GM10248 (cell line): ENCODE measurements around the gene GOLT1B.

Experiments
- CTCF ChIA-PET: fragments of 300-600 bp; sonication (Branson Sonifier 250); formaldehyde crosslinking; extraction: SDS; loops from one replicate; lab custom pipeline; 2021; ENCODE audit warnings: antibody characterized with exemption; lab: Yijun Ruan, JAX
- POLR2A ChIA-PET: fragments of 350-650 bp; sonication (Branson Sonifier 250); formaldehyde crosslinking; extraction: SDS; loops from one replicate; lab custom pipeline; 2020; ENCODE audit warnings: antibody characterized with exemption; lab: Yijun Ruan, JAX
- DNase-seq: peaks from one replicate; pipeline ENCODE4 v3.0.0; 2012; ENCODE audit errors: extremely low spot score
- TF ChIP-seq, protein P1 (sequence below): IDR thresholded peaks from 2 replicates; pipeline ENCODE4 v1.5.1; 2012; ENCODE audit warnings: mild to moderate bottlenecking, low read depth; ENCODE audit errors: extremely low read depth, missing control alignments, control extremely low read depth

GOLT1B gene

GRCh38 chr12:21526721-21527345 is 25.2 kb downstream of the GOLT1B start:
- TF ChIP-seq, protein P1, sequence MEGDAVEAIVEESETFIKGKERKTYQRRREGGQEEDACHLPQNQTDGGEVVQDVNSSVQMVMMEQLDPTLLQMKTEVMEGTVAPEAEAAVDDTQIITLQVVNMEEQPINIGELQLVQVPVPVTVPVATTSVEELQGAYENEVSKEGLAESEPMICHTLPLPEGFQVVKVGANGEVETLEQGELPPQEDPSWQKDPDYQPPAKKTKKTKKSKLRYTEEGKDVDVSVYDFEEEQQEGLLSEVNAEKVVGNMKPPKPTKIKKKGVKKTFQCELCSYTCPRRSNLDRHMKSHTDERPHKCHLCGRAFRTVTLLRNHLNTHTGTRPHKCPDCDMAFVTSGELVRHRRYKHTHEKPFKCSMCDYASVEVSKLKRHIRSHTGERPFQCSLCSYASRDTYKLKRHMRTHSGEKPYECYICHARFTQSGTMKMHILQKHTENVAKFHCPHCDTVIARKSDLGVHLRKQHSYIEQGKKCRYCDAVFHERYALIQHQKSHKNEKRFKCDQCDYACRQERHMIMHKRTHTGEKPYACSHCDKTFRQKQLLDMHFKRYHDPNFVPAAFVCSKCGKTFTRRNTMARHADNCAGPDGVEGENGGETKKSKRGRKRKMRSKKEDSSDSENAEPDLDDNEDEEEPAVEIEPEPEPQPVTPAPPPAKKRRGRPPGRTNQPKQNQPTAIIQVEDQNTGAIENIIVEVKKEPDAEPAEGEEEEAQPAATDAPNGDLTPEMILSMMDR, result no peak
- peak; percentile 14 for DNase-seq
- POLR2A ChIA-PET, result no interaction called here
- CTCF ChIA-PET, result interaction anchor here (1.0 to 1.3 kb wide), 2 partner anchors 10 to 11 kb away, joined by 3 read pairs; no protein-coding TSS in a partner anchor

- CTCF ChIA-PET, result interaction anchor here (1.0 to 1.3 kb wide), 3 partner anchors 9 to 16 kb away, joined by 3 read pairs; no protein-coding TSS in a partner anchor
- POLR2A ChIA-PET, result no interaction called here
- peak; percentile 41 for DNase-seq
- TF ChIP-seq, protein P1, result no peak
Observed at GRCh38 chr12:21527451-21528180, 26.0 kb downstream of the GOLT1B start.

DNA sequence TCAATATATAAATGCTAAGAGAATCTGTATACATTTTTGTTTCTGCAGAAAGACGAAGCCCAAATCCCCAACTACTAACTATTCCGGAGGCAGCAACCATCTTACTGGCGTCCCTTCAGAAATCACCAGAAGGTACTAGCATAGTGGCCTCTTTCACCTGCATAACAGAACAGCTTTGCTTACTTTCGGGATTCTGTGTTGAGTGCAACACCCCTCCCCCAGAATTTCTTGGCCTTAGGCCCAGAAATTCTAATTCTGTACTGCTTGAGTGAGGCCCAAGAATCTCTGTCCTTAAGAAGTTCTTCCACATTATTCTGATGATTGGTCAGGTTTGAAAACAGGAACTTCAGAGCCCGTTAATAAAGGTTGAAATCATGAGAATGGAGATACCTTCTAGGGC is 27.4 kb downstream of the GOLT1B start:
- no peak for DNase-seq
- ChIA-PET CTCF (interaction anchor here (1.4 kb wide), 1 partner anchor 10 kb away, joined by 4 read pairs; no protein-coding TSS in a partner anchor), POLR2A (no interaction called here)
- TF ChIP-seq, protein P1, result no peak

- TF ChIP-seq, protein P1, result no peak
- CTCF ChIA-PET, result interaction anchor here (1.4 kb wide), 1 partner anchor 9 kb away, joined by 4 read pairs; no protein-coding TSS in a partner anchor
Observed at GRCh38 chr12:21529456-21529855, 27.9 kb downstream of the GOLT1B start.

GRCh38 chr12:21538061-21538653 is 36.6 kb downstream of the GOLT1B start:
- ChIA-PET POLR2A (no interaction called here), CTCF (interaction anchor here (1.1 to 1.6 kb wide), 4 partner anchors 9 to 24 kb away, joined by 3 to 4 read pairs (median 3); no protein-coding TSS in a partner anchor)
- DNase-seq, result no peak
- TF ChIP-seq, protein P1, result no peak

More at GRCh38 chr12:21529456-21529855, 27.9 kb downstream of the GOLT1B start:
- DNase-seq, result no peak
- POLR2A ChIA-PET, result no interaction called here

DNA sequence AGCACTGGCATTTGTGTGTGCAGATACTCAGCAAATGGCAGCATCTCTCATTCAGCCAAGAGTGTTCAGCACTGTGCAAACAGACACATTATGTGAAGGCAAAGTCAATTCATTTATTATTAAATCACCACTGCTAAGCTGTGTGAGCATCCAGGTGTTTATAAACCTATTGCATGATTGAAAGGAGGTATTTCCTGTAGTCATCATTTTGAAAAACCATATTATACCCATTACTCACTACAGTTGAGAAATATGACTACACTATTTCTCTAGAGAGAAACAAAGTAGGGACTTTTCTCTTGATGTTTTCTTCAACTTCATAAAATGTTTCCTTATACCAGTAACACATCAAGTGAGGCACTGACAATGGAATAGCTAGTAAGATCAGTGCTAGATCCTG is 38.2 kb downstream of the GOLT1B start:
- TF ChIP-seq, protein P1, result no peak
- ChIA-PET CTCF (interaction anchor here (1.5 to 1.7 kb wide), 2 partner anchors 11 to 19 kb away, joined by 4 read pairs; no protein-coding TSS in a partner anchor), POLR2A (no interaction called here)
- no peak for DNase-seq
